ENCODE measurements around the gene AMN1. TPM values are rescaled to one million over a fixed set of nuclear protein-coding genes. Genes with fewer than 3 reads are reported as not detected.
"Not testable (repeated sequence)": the region's sequence is repeated elsewhere in the genome, so short reads cannot be mapped to it uniquely, and the experiment has no call there.

AMN1 gene
- polyA plus RNA-seq, 1 donor = 10.7 TPM

DNA sequence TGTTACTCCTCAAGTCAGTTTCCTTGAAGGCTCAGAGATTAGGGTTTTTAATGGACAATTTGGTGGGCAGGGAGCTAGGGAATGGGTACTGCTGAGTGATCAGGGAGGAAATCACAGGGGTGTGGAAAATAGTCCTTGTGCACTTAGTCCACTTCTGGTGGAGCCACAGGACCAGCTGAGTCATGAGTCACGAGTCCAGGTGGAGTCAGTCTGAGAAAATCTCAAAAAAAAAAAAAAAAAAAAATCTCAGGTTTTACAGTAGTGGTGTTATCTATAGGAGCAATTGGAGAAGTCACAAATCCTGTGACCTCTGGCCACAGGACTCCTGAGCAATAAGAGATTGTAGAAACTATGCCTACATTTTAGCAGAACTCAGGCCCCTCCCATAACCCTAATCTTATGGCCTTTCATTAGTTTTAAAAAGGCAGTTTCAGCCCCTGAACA is 28.2 kb upstream of the AMN1 start:
- no CpG with 5 or more reads among the region's 1 CpG for WGBS (ENCODE audit: insufficient coverage, low lambda C conversion rate)

DNA sequence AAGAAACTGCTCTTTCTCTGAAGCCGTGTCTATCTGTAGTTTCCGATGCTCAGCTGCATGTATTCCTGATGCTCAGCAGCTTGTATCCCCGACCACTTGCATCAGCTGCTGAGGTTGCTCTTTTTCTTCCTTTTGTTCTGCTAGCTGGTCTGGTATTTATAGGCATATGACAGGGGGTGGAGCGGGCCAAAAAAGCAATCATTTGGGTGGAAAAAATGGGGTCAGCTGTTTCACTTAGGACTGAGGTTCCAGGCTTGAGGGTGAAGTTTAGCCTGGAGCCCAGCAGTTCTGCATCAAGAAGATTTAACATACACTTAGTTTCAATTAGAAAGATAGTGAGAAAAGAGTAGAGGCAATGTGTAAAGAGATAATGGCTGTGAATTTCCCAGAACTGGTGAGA is 23.6 kb upstream of the AMN1 start:
- no peak overlapping the region for H3K27ac ChIP-seq (ENCODE audit: low read length)
- H3K4me3 ChIP-seq (ENCODE audit: low read length) = no peak overlapping the region
- H3K27me3 ChIP-seq (ENCODE audit: control insufficient read depth, insufficient read depth, low read length) = no peaks in the 10 kb centered on the region
- no peak for DNase-seq
- WGBS (ENCODE audit: insufficient coverage, low lambda C conversion rate) = 100% methylated on average over 1 of the region's 4 CpGs
- H3K4me1 ChIP-seq (ENCODE audit: control insufficient read depth, insufficient read depth, low read length) = peaks cover 3% of the 10 kb centered on the region
- peaks cover 29% of the 10 kb centered on the region for H3K9me3 ChIP-seq (ENCODE audit: control insufficient read depth, low read depth, low read length)
- H3K36me3 ChIP-seq (ENCODE audit: control insufficient read depth, insufficient read depth, low read length) = no peaks in the 10 kb centered on the region

More for the DNA sequence above, 28.2 kb upstream of the AMN1 start:
- Histone ChIP-seq H3K27me3 (ENCODE audit: control insufficient read depth, insufficient read depth, low read length) (no peaks in the 10 kb centered on the region), H3K4me1 (ENCODE audit: control insufficient read depth, insufficient read depth, low read length) (peaks cover 5% of the 10 kb centered on the region), H3K27ac (ENCODE audit: low read length) (peak overlapping the region; percentile 90), H3K9me3 (ENCODE audit: control insufficient read depth, low read depth, low read length) (peaks cover 11% of the 10 kb centered on the region), H3K4me3 (ENCODE audit: low read length) (no peak overlapping the region), H3K36me3 (ENCODE audit: control insufficient read depth, insufficient read depth, low read length) (no peaks in the 10 kb centered on the region)
- peak; percentile 82 to 92 for DNase-seq

DNA sequence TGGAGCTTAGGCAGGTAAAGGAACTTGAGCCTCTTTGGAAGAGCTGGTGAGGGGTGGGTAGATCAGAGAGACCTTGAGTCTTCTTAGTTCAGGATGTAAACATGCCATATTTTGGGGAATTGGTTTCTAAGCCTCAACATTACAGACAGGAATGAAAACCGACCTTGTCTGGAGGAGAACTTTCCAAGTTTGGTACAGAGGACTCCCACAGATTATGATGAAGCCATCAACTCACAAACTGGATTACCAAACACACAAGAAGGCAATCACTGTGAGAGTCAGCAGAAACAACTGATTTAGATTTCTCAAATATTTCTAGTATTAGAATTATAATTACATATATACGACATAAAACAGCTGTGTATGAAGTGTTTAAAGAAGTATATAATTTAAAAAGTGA is 22.3 kb upstream of the AMN1 start:
- H3K27me3 ChIP-seq (ENCODE audit: control insufficient read depth, insufficient read depth, low read length) = no peaks in the 10 kb centered on the region
- no peak for DNase-seq
- no peak overlapping the region for H3K4me3 ChIP-seq (ENCODE audit: low read length)
- H3K9me3 ChIP-seq (ENCODE audit: control insufficient read depth, low read depth, low read length) = peaks cover 32% of the 10 kb centered on the region
- 80% methylated on average over 1 of the region's 2 CpGs for WGBS (ENCODE audit: insufficient coverage, low lambda C conversion rate)
- no peaks in the 10 kb centered on the region for H3K36me3 ChIP-seq (ENCODE audit: control insufficient read depth, insufficient read depth, low read length)
- H3K4me1 ChIP-seq (ENCODE audit: control insufficient read depth, insufficient read depth, low read length) = no peaks in the 10 kb centered on the region
- H3K27ac ChIP-seq (ENCODE audit: low read length) = no peak overlapping the region

DNA sequence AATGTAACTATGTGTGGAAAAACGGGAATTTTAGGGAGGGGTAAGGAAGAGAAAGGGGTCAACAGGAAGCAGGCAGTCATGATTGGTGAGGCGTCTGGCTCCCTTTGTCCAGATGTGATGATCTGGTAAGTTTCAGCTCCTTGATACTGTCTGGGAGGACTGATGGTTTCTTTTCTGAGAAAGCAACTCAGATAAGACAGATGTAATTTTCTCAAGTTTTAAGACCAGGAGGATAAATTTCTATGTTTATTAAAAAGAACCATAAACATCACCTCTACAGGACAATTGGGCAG is 21.9 kb upstream of the AMN1 start:
- H3K36me3 ChIP-seq (ENCODE audit: control insufficient read depth, insufficient read depth, low read length) = no peaks in the 10 kb centered on the region
- no peak for DNase-seq
- no peak overlapping the region for H3K4me3 ChIP-seq (ENCODE audit: low read length)
- H3K27ac ChIP-seq (ENCODE audit: low read length) = no peak overlapping the region
- no peaks in the 10 kb centered on the region for H3K27me3 ChIP-seq (ENCODE audit: control insufficient read depth, insufficient read depth, low read length)
- no CpG with 5 or more reads among the region's 2 CpGs for WGBS (ENCODE audit: insufficient coverage, low lambda C conversion rate)
- H3K4me1 ChIP-seq (ENCODE audit: control insufficient read depth, insufficient read depth, low read length) = no peaks in the 10 kb centered on the region
- H3K9me3 ChIP-seq (ENCODE audit: control insufficient read depth, low read depth, low read length) = peaks cover 32% of the 10 kb centered on the region

DNA sequence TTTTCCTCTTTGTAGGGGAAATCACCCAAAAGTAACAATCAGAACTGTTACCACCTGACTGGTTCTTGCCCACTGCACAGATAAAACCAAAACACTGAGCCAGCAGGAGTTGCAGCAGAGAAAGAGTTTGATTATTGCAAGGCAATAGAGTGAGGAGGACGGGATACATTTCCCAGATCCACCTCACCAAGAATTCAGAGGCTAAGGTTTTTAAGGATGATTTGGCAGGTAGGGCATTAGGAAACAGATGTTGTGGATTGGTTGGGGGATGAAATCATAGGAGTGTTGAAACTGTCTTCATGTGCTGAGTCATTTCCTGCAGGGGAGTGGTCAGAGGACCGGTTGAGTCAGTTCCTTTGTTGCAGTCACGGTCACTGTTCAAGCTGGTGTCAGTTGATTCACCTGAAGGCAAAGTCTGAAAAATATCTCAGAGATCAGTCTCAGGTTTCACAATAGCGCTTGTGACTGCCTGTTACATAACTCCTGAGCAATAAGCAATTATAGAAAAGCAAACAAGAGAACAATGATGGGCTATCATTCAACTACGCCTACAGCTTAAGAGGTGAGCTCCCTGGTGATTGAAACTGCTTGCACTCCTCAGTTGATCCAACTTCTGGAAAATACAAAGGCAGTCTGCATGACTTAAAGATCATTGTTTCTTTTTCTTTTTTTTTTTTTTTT is 20.3 kb upstream of the AMN1 start:
- Histone ChIP-seq H3K9me3 (ENCODE audit: control insufficient read depth, low read depth, low read length) (peaks cover 32% of the 10 kb centered on the region), H3K4me1 (ENCODE audit: control insufficient read depth, insufficient read depth, low read length) (no peaks in the 10 kb centered on the region), H3K27ac (ENCODE audit: low read length) (peak overlapping the region; percentile 92), H3K27me3 (ENCODE audit: control insufficient read depth, insufficient read depth, low read length) (no peaks in the 10 kb centered on the region), H3K4me3 (ENCODE audit: low read length) (no peak overlapping the region), H3K36me3 (ENCODE audit: control insufficient read depth, insufficient read depth, low read length) (no peaks in the 10 kb centered on the region)
- peak; percentile 95 to 98 for DNase-seq
- WGBS (ENCODE audit: insufficient coverage, low lambda C conversion rate) = no CpG with 5 or more reads among the region's 5 CpGs

- 100% methylated on average over 1 of the region's 2 CpGs for WGBS (ENCODE audit: insufficient coverage, low lambda C conversion rate)
- Histone ChIP-seq H3K27me3 (ENCODE audit: control insufficient read depth, insufficient read depth, low read length) (no peaks in the 10 kb centered on the region), H3K4me1 (ENCODE audit: control insufficient read depth, insufficient read depth, low read length) (no peaks in the 10 kb centered on the region), H3K4me3 (ENCODE audit: low read length) (no peak overlapping the region), H3K27ac (ENCODE audit: low read length) (no peak overlapping the region), H3K9me3 (ENCODE audit: control insufficient read depth, low read depth, low read length) (peaks cover 25% of the 10 kb centered on the region), H3K36me3 (ENCODE audit: control insufficient read depth, insufficient read depth, low read length) (no peaks in the 10 kb centered on the region)
- DNase-seq = no peak
These were observed 16.4 kb upstream of the AMN1 start for GRCh38 chr12:31745242-31745641.

- H3K27me3 ChIP-seq (ENCODE audit: control insufficient read depth, insufficient read depth, low read length); H3K36me3 ChIP-seq (ENCODE audit: control insufficient read depth, insufficient read depth, low read length); H3K4me1 ChIP-seq (ENCODE audit: control insufficient read depth, insufficient read depth, low read length); H3K4me3 ChIP-seq (ENCODE audit: low read length); H3K27ac ChIP-seq (ENCODE audit: low read length): not testable (repeated sequence)
- 52% methylated on average over 2 of the region's 4 CpGs for WGBS (ENCODE audit: insufficient coverage, low lambda C conversion rate)
- DNase-seq = peak in 1 of 2 donors; percentile 29
- H3K9me3 ChIP-seq (ENCODE audit: control insufficient read depth, low read depth, low read length) = peaks cover 17% of the 10 kb centered on the region
These were observed 15.5 kb upstream of the AMN1 start for GRCh38 chr12:31744363-31744762.

DNA sequence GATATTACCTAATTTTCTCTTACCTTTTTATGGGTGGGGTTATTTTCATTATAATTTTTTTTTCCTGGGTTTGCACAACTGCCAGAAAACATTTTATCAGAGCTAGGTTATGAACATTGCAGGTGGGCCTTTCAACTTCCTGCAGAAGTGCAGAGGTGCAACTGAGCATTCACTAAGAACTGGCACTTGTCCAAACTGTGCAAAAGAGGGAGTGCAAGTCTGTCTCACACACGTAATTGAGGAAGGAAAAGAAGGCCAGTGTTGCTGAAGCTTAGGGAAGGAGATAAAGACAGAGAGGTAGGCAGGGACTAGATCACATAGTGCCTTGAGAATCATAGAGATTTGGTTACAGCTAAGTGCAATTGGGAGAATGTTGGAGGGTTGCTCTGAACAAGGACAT is 14.1 kb upstream of the AMN1 start:
- no peak for DNase-seq
- H3K27ac ChIP-seq (ENCODE audit: low read length) = no peak overlapping the region
- no peak overlapping the region for H3K4me3 ChIP-seq (ENCODE audit: low read length)

DNA sequence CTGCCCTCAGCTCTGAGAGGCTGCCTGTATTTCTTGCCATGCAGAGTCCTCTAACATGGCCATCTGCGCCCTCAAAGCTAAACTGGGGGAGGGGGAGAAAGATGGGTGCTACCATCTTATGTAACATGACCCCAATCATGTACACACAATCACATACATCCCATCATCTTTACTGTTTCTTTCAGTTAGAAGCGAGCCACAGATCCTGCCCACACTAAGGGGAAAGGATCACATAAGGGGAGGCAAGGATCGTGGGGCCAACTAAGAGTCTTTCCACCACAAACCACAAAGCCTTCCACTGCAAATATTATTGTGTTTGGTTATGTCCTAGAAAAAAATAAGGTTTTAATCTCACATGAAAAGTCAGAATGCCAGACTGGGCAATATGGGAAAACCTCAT is 11.8 kb upstream of the AMN1 start:
- DNase-seq = no peak
- H3K4me3 ChIP-seq (ENCODE audit: low read length) = no peak overlapping the region
- no peaks in the 10 kb centered on the region for H3K9me3 ChIP-seq (ENCODE audit: control insufficient read depth, low read depth, low read length)
- WGBS (ENCODE audit: insufficient coverage, low lambda C conversion rate) = no CpG with 5 or more reads among the region's 3 CpGs
- H3K36me3 ChIP-seq (ENCODE audit: control insufficient read depth, insufficient read depth, low read length) = no peaks in the 10 kb centered on the region
- no peak overlapping the region for H3K27ac ChIP-seq (ENCODE audit: low read length)
- H3K27me3 ChIP-seq (ENCODE audit: control insufficient read depth, insufficient read depth, low read length) = no peaks in the 10 kb centered on the region
- no peaks in the 10 kb centered on the region for H3K4me1 ChIP-seq (ENCODE audit: control insufficient read depth, insufficient read depth, low read length)

More for the DNA sequence above, 14.1 kb upstream of the AMN1 start:
- no peaks in the 10 kb centered on the region for H3K27me3 ChIP-seq (ENCODE audit: control insufficient read depth, insufficient read depth, low read length)
- no CpG with 5 or more reads among the region's 1 CpG for WGBS (ENCODE audit: insufficient coverage, low lambda C conversion rate)
- H3K36me3 ChIP-seq (ENCODE audit: control insufficient read depth, insufficient read depth, low read length) = no peaks in the 10 kb centered on the region
- peaks cover 7% of the 10 kb centered on the region for H3K9me3 ChIP-seq (ENCODE audit: control insufficient read depth, low read depth, low read length)
- no peaks in the 10 kb centered on the region for H3K4me1 ChIP-seq (ENCODE audit: control insufficient read depth, insufficient read depth, low read length)

- H3K27me3 ChIP-seq (ENCODE audit: control insufficient read depth, insufficient read depth, low read length) = no peaks in the 10 kb centered on the region
- no peak overlapping the region for H3K27ac ChIP-seq (ENCODE audit: low read length)
- no peak overlapping the region for H3K4me3 ChIP-seq (ENCODE audit: low read length)
- H3K9me3 ChIP-seq (ENCODE audit: control insufficient read depth, low read depth, low read length) = no peaks in the 10 kb centered on the region
- DNase-seq = no peak
- H3K36me3 ChIP-seq (ENCODE audit: control insufficient read depth, insufficient read depth, low read length) = no peaks in the 10 kb centered on the region
- no CpG with 5 or more reads among the region's 2 CpGs for WGBS (ENCODE audit: insufficient coverage, low lambda C conversion rate)
- peaks cover 4% of the 10 kb centered on the region for H3K4me1 ChIP-seq (ENCODE audit: control insufficient read depth, insufficient read depth, low read length)
These were observed 8.9 kb upstream of the AMN1 start for GRCh38 chr12:31737763-31738162.

DNA sequence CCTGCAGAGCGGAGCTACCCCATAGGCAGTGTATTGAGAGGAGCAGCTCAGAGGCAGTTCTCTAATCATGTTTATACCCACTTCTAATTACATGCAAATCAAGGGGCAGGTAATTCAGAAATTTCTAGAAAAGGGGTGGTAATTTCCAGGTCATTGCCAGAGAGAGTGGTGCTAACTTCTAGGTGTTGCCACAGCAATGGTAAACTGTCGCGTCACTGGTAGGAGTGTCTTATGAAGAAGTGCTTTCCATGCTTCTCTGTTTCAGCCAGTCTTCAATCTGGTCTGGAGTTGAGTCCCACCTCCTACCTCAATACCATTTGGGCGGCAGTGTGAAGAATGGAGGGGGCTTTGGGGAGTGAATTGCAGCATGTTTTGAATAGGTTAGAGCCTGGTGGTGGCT is 8.5 kb upstream of the AMN1 start:
- H3K4me3 ChIP-seq (ENCODE audit: low read length) = no peak overlapping the region
- H3K4me1 ChIP-seq (ENCODE audit: control insufficient read depth, insufficient read depth, low read length) = peaks cover 4% of the 10 kb centered on the region
- H3K36me3 ChIP-seq (ENCODE audit: control insufficient read depth, insufficient read depth, low read length) = no peaks in the 10 kb centered on the region
- H3K27me3 ChIP-seq (ENCODE audit: control insufficient read depth, insufficient read depth, low read length) = no peaks in the 10 kb centered on the region
- H3K27ac ChIP-seq (ENCODE audit: low read length) = no peak overlapping the region
- DNase-seq = no peak
- H3K9me3 ChIP-seq (ENCODE audit: control insufficient read depth, low read depth, low read length) = no peaks in the 10 kb centered on the region
- no CpG with 5 or more reads among the region's 4 CpGs for WGBS (ENCODE audit: insufficient coverage, low lambda C conversion rate)

Measured in large intestine (tissue), 3 donors.